ENCODE measurements around the gene PPP2R2C.

Gene PPP2R2C

GRCh38 chr4:6332042-6332668 is 140.3 kb downstream of the PPP2R2C start:
- no peak for DNase-seq (ENCODE audit: low read depth in 2 of 2, low spot score in 1 of 2)

- no peak for DNase-seq (ENCODE audit: low read depth in 2 of 2, low spot score in 1 of 2)
Measured at GRCh38 chr4:6331468-6331867, 140.9 kb downstream of the PPP2R2C start.

- DNase-seq (ENCODE audit: low read depth in 2 of 2, low spot score in 1 of 2) = no peak
Measured at GRCh38 chr4:6331018-6331417, 141.4 kb downstream of the PPP2R2C start.

- no peak for DNase-seq (ENCODE audit: low read depth in 2 of 2, low spot score in 1 of 2)
Measured at GRCh38 chr4:6330384-6330767, 142.0 kb downstream of the PPP2R2C start.

GRCh38 chr4:6329478-6330383 is 142.7 kb downstream of the PPP2R2C start:
- no peak for DNase-seq (ENCODE audit: low read depth in 2 of 2, low spot score in 1 of 2)

GRCh38 chr4:6328526-6328925 is 143.9 kb downstream of the PPP2R2C start:
- no peak for DNase-seq (ENCODE audit: low read depth in 2 of 2, low spot score in 1 of 2)

- DNase-seq (ENCODE audit: low read depth in 2 of 2, low spot score in 1 of 2) = peak; percentile 48 to 61
Measured at GRCh38 chr4:6327220-6327917, 145.0 kb downstream of the PPP2R2C start.

- DNase-seq (ENCODE audit: low read depth in 2 of 2, low spot score in 1 of 2) = no peak
Measured at GRCh38 chr4:6326312-6327060, 145.9 kb downstream of the PPP2R2C start.

- no peak for DNase-seq (ENCODE audit: low read depth in 2 of 2, low spot score in 1 of 2)
Measured at GRCh38 chr4:6325788-6326290, 146.6 kb downstream of the PPP2R2C start.

- DNase-seq (ENCODE audit: low read depth in 2 of 2, low spot score in 1 of 2) = no peak
Measured at GRCh38 chr4:6324999-6325787, 147.2 kb downstream of the PPP2R2C start.

GRCh38 chr4:6324461-6324998 is 147.9 kb downstream of the PPP2R2C start:
- no peak for DNase-seq (ENCODE audit: low read depth in 2 of 2, low spot score in 1 of 2)

GRCh38 chr4:6322761-6323566 is 149.4 kb downstream of the PPP2R2C start:
- no peak for DNase-seq (ENCODE audit: low read depth in 2 of 2, low spot score in 1 of 2)

GRCh38 chr4:6322067-6322760 is 150.2 kb downstream of the PPP2R2C start:
- DNase-seq (ENCODE audit: low read depth in 2 of 2, low spot score in 1 of 2) = no peak

GRCh38 chr4:6321361-6321760 is 151.1 kb downstream of the PPP2R2C start:
- DNase-seq (ENCODE audit: low read depth in 2 of 2, low spot score in 1 of 2) = no peak

GRCh38 chr4:6320663-6321062 is 151.8 kb downstream of the PPP2R2C start:
- DNase-seq (ENCODE audit: low read depth in 2 of 2, low spot score in 1 of 2) = no peak

- no peak for DNase-seq (ENCODE audit: low read depth in 2 of 2, low spot score in 1 of 2)
Measured at GRCh38 chr4:6319530-6320150, 152.8 kb downstream of the PPP2R2C start.

- DNase-seq (ENCODE audit: low read depth in 2 of 2, low spot score in 1 of 2) = no peak
Measured at GRCh38 chr4:6318206-6318605, 154.2 kb downstream of the PPP2R2C start.

- DNase-seq (ENCODE audit: low read depth in 2 of 2, low spot score in 1 of 2) = no peak
Measured at GRCh38 chr4:6316461-6317003, 155.9 kb downstream of the PPP2R2C start.
